ENCODE measurements around the gene TMTC3.

TMTC3 gene

GRCh38 chr12:88227263-88227662 lies 85.2 kb downstream of the TMTC3 start:
- H4K5ac ChIP-seq (ENCODE audit: low read length) = no peak overlapping the region
- no peak overlapping the region for H3K23ac ChIP-seq (ENCODE audit: low read length)
- no peak overlapping the region for H3K4me3 ChIP-seq (ENCODE audit: low read length)
- H2BK5ac ChIP-seq (ENCODE audit: low read length) = no peak overlapping the region
- H3K56ac ChIP-seq (ENCODE audit: low read length) = no peak overlapping the region
- H3K27ac ChIP-seq (ENCODE audit: low read depth, low read length) = no peak overlapping the region
- H3K4me2 ChIP-seq (ENCODE audit: low read length) = no peak overlapping the region
- no peak overlapping the region for H3K9ac ChIP-seq (ENCODE audit: low read length)
- H3K79me2 ChIP-seq (ENCODE audit: control insufficient read depth, insufficient read depth, low read length) = no peaks in the 10 kb centered on the region
- no peak for DNase-seq
- no peaks in the 10 kb centered on the region for H3K4me1 ChIP-seq (ENCODE audit: control insufficient read depth, low read depth, low read length)
- H2AK5ac ChIP-seq (ENCODE audit: low read length) = no peak overlapping the region
- H4K8ac ChIP-seq (ENCODE audit: low read depth, low read length) = no peak overlapping the region
- no peaks in the 10 kb centered on the region for H3K79me1 ChIP-seq (ENCODE audit: low read length)
- H3K36me3 ChIP-seq (ENCODE audit: control insufficient read depth, insufficient read depth, low read length) = no peaks in the 10 kb centered on the region
- H2BK120ac ChIP-seq (ENCODE audit: low read depth, low read length) = no peak overlapping the region
- H3K18ac ChIP-seq (ENCODE audit: low read length) = no peak overlapping the region
- no peak overlapping the region for H2BK15ac ChIP-seq (replicated peaks; ENCODE audit: low read depth)
- no peaks in the 10 kb centered on the region for H3K27me3 ChIP-seq (ENCODE audit: insufficient read depth, low read length, poor library complexity)
- no peak overlapping the region for H3K4ac ChIP-seq (ENCODE audit: low read depth, low read length)
- WGBS (ENCODE audit: extremely low coverage, insufficient coverage, low lambda C conversion rate) = no CpG with 5 or more reads among the region's 7 CpGs

- Histone ChIP-seq H3K4me3 (ENCODE audit: low read length) (no peak overlapping the region), H3K23ac (ENCODE audit: low read length) (no peak overlapping the region), H3K9ac (ENCODE audit: low read length) (no peak overlapping the region), H3K56ac (ENCODE audit: low read length) (no peak overlapping the region), H4K5ac (ENCODE audit: low read length) (no peak overlapping the region), H3K4ac (ENCODE audit: low read depth, low read length) (no peak overlapping the region), H3K27me3 (ENCODE audit: insufficient read depth, low read length, poor library complexity) (no peaks in the 10 kb centered on the region), H2AK5ac (ENCODE audit: low read length) (no peak overlapping the region), H3K4me2 (ENCODE audit: low read length) (no peak overlapping the region), H3K79me2 (ENCODE audit: control insufficient read depth, insufficient read depth, low read length) (no peaks in the 10 kb centered on the region), H3K18ac (ENCODE audit: low read length) (no peak overlapping the region), H3K4me1 (ENCODE audit: control insufficient read depth, low read depth, low read length) (no peaks in the 10 kb centered on the region), H3K36me3 (ENCODE audit: control insufficient read depth, insufficient read depth, low read length) (no peaks in the 10 kb centered on the region), H4K8ac (ENCODE audit: low read depth, low read length) (no peak overlapping the region), H2BK15ac (replicated peaks; ENCODE audit: low read depth) (no peak overlapping the region), H3K27ac (ENCODE audit: low read depth, low read length) (no peak overlapping the region), H2BK120ac (ENCODE audit: low read depth, low read length) (no peak overlapping the region), H2BK5ac (ENCODE audit: low read length) (no peak overlapping the region), H3K79me1 (ENCODE audit: low read length) (no peaks in the 10 kb centered on the region)
- no CpG with 5 or more reads among the region's 12 CpGs for WGBS (ENCODE audit: extremely low coverage, insufficient coverage, low lambda C conversion rate)
- DNase-seq = no peak
Observed at GRCh38 chr12:88227871-88228270, 85.8 kb downstream of the TMTC3 start.

GRCh38 chr12:88228720-88229119 lies 86.6 kb downstream of the TMTC3 start:
- no CpG with 5 or more reads among the region's 4 CpGs for WGBS (ENCODE audit: extremely low coverage, insufficient coverage, low lambda C conversion rate)

GRCh38 chr12:88230271-88230670 lies 88.2 kb downstream of the TMTC3 start:
- Histone ChIP-seq H3K23ac (ENCODE audit: low read length) (no peak overlapping the region), H3K56ac (ENCODE audit: low read length) (no peak overlapping the region), H3K4ac (ENCODE audit: low read depth, low read length) (no peak overlapping the region), H4K8ac (ENCODE audit: low read depth, low read length) (no peak overlapping the region), H3K79me1 (ENCODE audit: low read length) (no peaks in the 10 kb centered on the region), H3K27ac (ENCODE audit: low read depth, low read length) (no peak overlapping the region), H3K4me2 (ENCODE audit: low read length) (no peak overlapping the region), H3K27me3 (ENCODE audit: insufficient read depth, low read length, poor library complexity) (no peaks in the 10 kb centered on the region), H3K36me3 (ENCODE audit: control insufficient read depth, insufficient read depth, low read length) (no peaks in the 10 kb centered on the region), H2AK5ac (ENCODE audit: low read length) (no peak overlapping the region), H2BK120ac (ENCODE audit: low read depth, low read length) (no peak overlapping the region), H2BK15ac (replicated peaks; ENCODE audit: low read depth) (no peak overlapping the region), H3K4me1 (ENCODE audit: control insufficient read depth, low read depth, low read length) (no peaks in the 10 kb centered on the region), H3K79me2 (ENCODE audit: control insufficient read depth, insufficient read depth, low read length) (no peaks in the 10 kb centered on the region), H4K5ac (ENCODE audit: low read length) (no peak overlapping the region), H2BK5ac (ENCODE audit: low read length) (no peak overlapping the region), H3K18ac (ENCODE audit: low read length) (no peak overlapping the region), H3K4me3 (ENCODE audit: low read length) (no peak overlapping the region), H3K9ac (ENCODE audit: low read length) (no peak overlapping the region)
- no CpG with 5 or more reads among the region's 2 CpGs for WGBS (ENCODE audit: extremely low coverage, insufficient coverage, low lambda C conversion rate)
- DNase-seq = no peak

More at GRCh38 chr12:88228720-88229119, 86.6 kb downstream of the TMTC3 start:
- Histone ChIP-seq H3K36me3 (ENCODE audit: control insufficient read depth, insufficient read depth, low read length) (no peaks in the 10 kb centered on the region), H3K18ac (ENCODE audit: low read length) (no peak overlapping the region), H3K27ac (ENCODE audit: low read depth, low read length) (no peak overlapping the region), H3K4me1 (ENCODE audit: control insufficient read depth, low read depth, low read length) (no peaks in the 10 kb centered on the region), H2BK15ac (replicated peaks; ENCODE audit: low read depth) (no peak overlapping the region), H4K8ac (ENCODE audit: low read depth, low read length) (no peak overlapping the region), H3K4me3 (ENCODE audit: low read length) (no peak overlapping the region), H3K23ac (ENCODE audit: low read length) (no peak overlapping the region), H2BK5ac (ENCODE audit: low read length) (no peak overlapping the region), H3K79me1 (ENCODE audit: low read length) (no peaks in the 10 kb centered on the region), H4K5ac (ENCODE audit: low read length) (no peak overlapping the region), H3K4ac (ENCODE audit: low read depth, low read length) (no peak overlapping the region), H3K4me2 (ENCODE audit: low read length) (no peak overlapping the region), H3K27me3 (ENCODE audit: insufficient read depth, low read length, poor library complexity) (no peaks in the 10 kb centered on the region), H3K56ac (ENCODE audit: low read length) (no peak overlapping the region), H2BK120ac (ENCODE audit: low read depth, low read length) (no peak overlapping the region), H2AK5ac (ENCODE audit: low read length) (no peak overlapping the region), H3K9ac (ENCODE audit: low read length) (no peak overlapping the region), H3K79me2 (ENCODE audit: control insufficient read depth, insufficient read depth, low read length) (no peaks in the 10 kb centered on the region)
- DNase-seq = no peak

- H3K79me1 ChIP-seq (ENCODE audit: low read length) = no peaks in the 10 kb centered on the region
- H3K18ac ChIP-seq (ENCODE audit: low read length) = no peak overlapping the region
- H3K4me1 ChIP-seq (ENCODE audit: control insufficient read depth, low read depth, low read length) = no peaks in the 10 kb centered on the region
- H4K8ac ChIP-seq (ENCODE audit: low read depth, low read length) = no peak overlapping the region
- no peak for DNase-seq
- H3K4me3 ChIP-seq (ENCODE audit: low read length) = no peak overlapping the region
- no CpG with 5 or more reads among the region's 7 CpGs for WGBS (ENCODE audit: extremely low coverage, insufficient coverage, low lambda C conversion rate)
- no peak overlapping the region for H3K4me2 ChIP-seq (ENCODE audit: low read length)
- no peak overlapping the region for H2BK15ac ChIP-seq (replicated peaks; ENCODE audit: low read depth)
- H4K5ac ChIP-seq (ENCODE audit: low read length) = no peak overlapping the region
- no peaks in the 10 kb centered on the region for H3K27me3 ChIP-seq (ENCODE audit: insufficient read depth, low read length, poor library complexity)
- H3K23ac ChIP-seq (ENCODE audit: low read length) = no peak overlapping the region
- H3K56ac ChIP-seq (ENCODE audit: low read length) = no peak overlapping the region
- H3K79me2 ChIP-seq (ENCODE audit: control insufficient read depth, insufficient read depth, low read length) = no peaks in the 10 kb centered on the region
- no peak overlapping the region for H3K27ac ChIP-seq (ENCODE audit: low read depth, low read length)
- H2AK5ac ChIP-seq (ENCODE audit: low read length) = no peak overlapping the region
- H2BK120ac ChIP-seq (ENCODE audit: low read depth, low read length) = no peak overlapping the region
- H3K4ac ChIP-seq (ENCODE audit: low read depth, low read length) = no peak overlapping the region
- H3K36me3 ChIP-seq (ENCODE audit: control insufficient read depth, insufficient read depth, low read length) = no peaks in the 10 kb centered on the region
- H3K9ac ChIP-seq (ENCODE audit: low read length) = no peak overlapping the region
- H2BK5ac ChIP-seq (ENCODE audit: low read length) = no peak overlapping the region
Observed at GRCh38 chr12:88235183-88235833, 93.2 kb downstream of the TMTC3 start.

GRCh38 chr12:88237954-88238353 lies 95.8 kb downstream of the TMTC3 start:
- no peaks in the 10 kb centered on the region for H3K79me2 ChIP-seq (ENCODE audit: control insufficient read depth, insufficient read depth, low read length)
- H3K4me2 ChIP-seq (ENCODE audit: low read length) = no peak overlapping the region
- no peak overlapping the region for H4K5ac ChIP-seq (ENCODE audit: low read length)
- H3K27me3 ChIP-seq (ENCODE audit: insufficient read depth, low read length, poor library complexity) = no peaks in the 10 kb centered on the region
- H4K8ac ChIP-seq (ENCODE audit: low read depth, low read length) = no peak overlapping the region
- no peaks in the 10 kb centered on the region for H3K36me3 ChIP-seq (ENCODE audit: control insufficient read depth, insufficient read depth, low read length)
- H3K56ac ChIP-seq (ENCODE audit: low read length) = no peak overlapping the region
- H3K4me3 ChIP-seq (ENCODE audit: low read length) = no peak overlapping the region
- no peak overlapping the region for H2BK15ac ChIP-seq (replicated peaks; ENCODE audit: low read depth)
- no peak overlapping the region for H3K9ac ChIP-seq (ENCODE audit: low read length)
- H3K23ac ChIP-seq (ENCODE audit: low read length) = no peak overlapping the region
- H3K27ac ChIP-seq (ENCODE audit: low read depth, low read length) = no peak overlapping the region
- no peaks in the 10 kb centered on the region for H3K4me1 ChIP-seq (ENCODE audit: control insufficient read depth, low read depth, low read length)
- DNase-seq = no peak
- H2BK120ac ChIP-seq (ENCODE audit: low read depth, low read length) = no peak overlapping the region
- H3K4ac ChIP-seq (ENCODE audit: low read depth, low read length) = no peak overlapping the region
- no peaks in the 10 kb centered on the region for H3K79me1 ChIP-seq (ENCODE audit: low read length)
- H2AK5ac ChIP-seq (ENCODE audit: low read length) = no peak overlapping the region
- H2BK5ac ChIP-seq (ENCODE audit: low read length) = no peak overlapping the region
- no peak overlapping the region for H3K18ac ChIP-seq (ENCODE audit: low read length)

All from mesendoderm (in vitro differentiated cells).